Heart right ventricle (tissue), 16 donors: ENCODE measurements around the gene LRP1B. TPM values are rescaled to one million over a fixed set of nuclear protein-coding genes. Genes with fewer than 3 reads are reported as not detected.

Source experiments
- ATAC-seq, 8 donors: fragments of 200-7000 bp; cut with Tn5 transposase; one replicate each; pipeline ENCODE4 v1.9.1; 2020; ENCODE audit warnings: mild to moderate bottlenecking in 8 of 8, moderate library complexity in 8 of 8, moderate number of reproducible peaks in 1 of 8
- DNase-seq, 2 donors: peaks; one replicate each; pipeline ENCODE4 v3.0.0-alpha.2; 2020
- H3K27ac ChIP-seq, 10 donors: fragments of 200-600 bp; sonication (generic) in 2 of 10; one replicate each; pipeline versions ENCODE4 v1.5.0 to v1.8.0; 2020 to 2022; ENCODE audit warnings: mild to moderate bottlenecking in 3 of 10
- H3K27me3 ChIP-seq, 7 donors: fragments of 200-600 bp; one replicate each; pipeline ENCODE4 v1.8.0; 2021 to 2022; ENCODE audit warnings: mild to moderate bottlenecking in 2 of 7
- H3K36me3 ChIP-seq, 9 donors: fragments of 200-600 bp; sonication (generic) in 1 of 9; one replicate each; pipeline versions ENCODE4 v1.5.0 to v1.8.0; 2020 to 2022; ENCODE audit warnings: mild to moderate bottlenecking in 2 of 9
- H3K4me1 ChIP-seq, 9 donors: fragments of 200-600 bp; sonication (generic) in 1 of 9; one replicate each; pipeline versions ENCODE4 v1.5.0 to v1.8.0; 2020 to 2022; ENCODE audit warnings: mild to moderate bottlenecking in 4 of 9
- H3K4me3 ChIP-seq, 10 donors: fragments of 200-600 bp; sonication (generic) in 2 of 10; one replicate each; pipeline versions ENCODE4 v1.5.0 to v1.8.0; 2020 to 2022; ENCODE audit warnings: mild to moderate bottlenecking in 7 of 10, moderate library complexity in 2 of 10
- H3K9me3 ChIP-seq, 11 donors: fragments of 200-600 bp in 10 of 11; sonication (generic) in 2 of 11; one replicate each; pipeline versions ENCODE4 v1.5.0 to v1.8.0; 2013 to 2022; ENCODE audit warnings: mild to moderate bottlenecking in 2 of 11, control low read depth in 1 of 11, moderate library complexity in 1 of 11
- CTCF ChIP-seq, 9 donors: fragments of 200-600 bp; sonication (generic) in 2 of 9; IDR thresholded peaks; one replicate each; pipeline versions ENCODE4 v1.5.0 to v1.8.0; 2021 to 2022; ENCODE audit warnings: antibody characterized with exemption in 9 of 9, mild to moderate bottlenecking in 5 of 9, moderate library complexity in 1 of 9
- WGBS, 2 donors: extraction: QIAGEN DNeasy Blood & Tissue Kit; methylation state at CpG; one replicate each; pipeline ENCODE4 v1.1.7; 2013; ENCODE audit warnings: inconsistent platforms in 1 of 2; 5-methylcytosine and 5-hydroxymethylcytosine counted together
- intact Hi-C, 10 donors: fragments of 100-400 bp; cut with DNase I; formaldehyde crosslinking; loops; one replicate each; pipeline versions ENCODE4 v1.11.1 to v1.14.2; 2022
- polyA plus RNA-seq, 2 donors: library from polyadenylated mRNA; stranded (reverse); fragments of 200-250 nt; gene quantifications; one replicate each; pipeline ENCODE4 v1.2.3, GENCODE V29; 2013
- total RNA-seq, 10 donors: library from RNA; stranded (reverse); fragmentation: NEBNext Ultra II Directional in 3 of 10; extraction: Animal tissue kit (Norgen Biotek cat#: 25700) in 3 of 10; gene quantifications; one replicate each; pipeline versions ENCODE4 v1.2.1 to v1.2.4, GENCODE V29; 2021 to 2023
- donor health status: Arrhythmogenic right ventricular cardiomyopathy.
- donor health status: ischemic (EF 13 %, LVEDD 7.1; RV severe dilation, severe dysfunction).
- donor health status: healthy with polysubstance abuse.
- donor health status: DM: no; HTN: yes; CAD: no.
- donor health status: DM: no; HTN: no; CAD: no.
- donor health status: ischemic (EF 25% LVEDD 6.9; RV normal size, moderate dysfunction).
- donor health status: ischemic (EF 25% LVEDD 5.7; RV mildly dilated, moderate dysfunction).
- donor health status: healthy.
- donor health status: DM: yes; HTN: yes; CAD: no.
- donor health status: Ischemic cardiomyopathy.
- donor health status: ischemic (EF 35%, LVEDD 5.7; RV mildly dilated, moderate dysfunction).
- donor health status: nonischemic (EF 11% LVEDD 7.7; RV severe dilation, severe dysfunction).
- donor health status: DM: yes; HTN: yes; CAD: no.
- donor health status: PGD.
- donor health status: ischemic (EF 29% LVEDD 5.4; RV normal size, mild dysfunction).
- donor health status: nonischemic (EF 23%, LVEDD 6.1; RV moderate dilation, normal function).

The LRP1B gene
- total and polyA plus RNA-seq, 12 donors = 0.02 to 0.27 (median 0.14) TPM; not detected in 1

DNA sequence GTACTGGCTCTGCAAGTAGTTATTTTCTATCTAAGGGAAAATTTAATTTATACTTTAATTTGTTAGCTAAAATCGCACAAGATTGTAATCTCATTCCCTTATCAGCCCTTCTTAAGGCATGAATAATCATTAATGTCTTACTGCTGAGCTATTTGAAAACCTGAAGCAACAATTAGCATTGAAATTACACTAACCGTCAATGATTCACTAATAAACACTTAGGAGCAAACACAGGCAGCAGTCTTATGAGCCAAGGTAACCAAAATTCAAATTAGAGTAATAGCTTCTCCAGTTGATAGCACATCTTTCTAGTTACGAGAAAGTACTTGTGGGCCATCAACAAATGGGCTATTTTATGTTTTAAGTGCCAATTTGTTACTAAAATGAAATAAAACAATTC lies 1289.7 kb downstream of the LRP1B start:
- ATAC-seq (no peak), DNase-seq (no peak)
- no peaks in the 10 kb centered on the region for H3K27me3 ChIP-seq
- intact Hi-C loops = no loop called here
- H3K4me1 ChIP-seq = no peaks in the 10 kb centered on the region
- 55 to 57% methylated on average over 3 of the region's 3 CpGs for WGBS, 2 donors
- H3K27ac ChIP-seq = no peak overlapping the region
- H3K4me3 ChIP-seq = no peak overlapping the region
- no peak for TF ChIP-seq CTCF (IDR thresholded peaks at IDR 0.05)
- no peaks in the 10 kb centered on the region for H3K36me3 ChIP-seq
- peaks cover 0 to 4% (median 0%) of the 10 kb centered on the region in 11 donors for H3K9me3 ChIP-seq

DNA sequence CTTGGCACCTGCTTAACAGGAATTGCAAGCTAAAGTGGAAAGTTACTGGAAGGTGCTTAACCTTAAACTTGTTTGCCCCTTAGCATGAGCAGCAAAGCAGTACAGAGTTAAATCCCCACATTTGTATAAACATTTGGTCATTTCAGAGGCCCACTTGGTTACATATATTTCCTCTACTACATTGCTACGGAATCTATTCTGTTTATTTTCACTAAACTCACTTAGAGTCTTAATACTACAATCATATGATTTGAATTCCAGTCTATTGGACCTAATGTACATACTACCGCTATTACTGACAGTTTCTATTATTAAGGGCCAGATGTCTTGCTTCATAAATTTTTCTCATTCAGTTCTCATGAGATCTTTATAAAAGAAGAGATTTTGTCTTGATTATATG lies 1294.0 kb downstream of the LRP1B start:
- intact Hi-C loops = no loop called here
- H3K4me3 ChIP-seq = no peak overlapping the region
- H3K36me3 ChIP-seq = no peaks in the 10 kb centered on the region
- no peaks in the 10 kb centered on the region for H3K4me1 ChIP-seq
- TF ChIP-seq CTCF (IDR thresholded peaks at IDR 0.05) = no peak
- peaks cover 0 to 21% (median 0%) of the 10 kb centered on the region in 11 donors for H3K9me3 ChIP-seq
- WGBS, 2 donors = 82 to 84% methylated on average over 2 of the region's 2 CpGs
- DNase-seq (no peak), ATAC-seq (no peak)
- H3K27ac ChIP-seq = no peak overlapping the region
- no peaks in the 10 kb centered on the region for H3K27me3 ChIP-seq

GRCh38 chr2:140835079-140835478 lies 1295.7 kb downstream of the LRP1B start:
- Histone ChIP-seq H3K9me3 (peaks cover 0 to 32% (median 0%) of the 10 kb centered on the region in 11 donors), H3K27me3 (no peaks in the 10 kb centered on the region), H3K4me1 (no peaks in the 10 kb centered on the region), H3K27ac (no peak overlapping the region), H3K36me3 (no peaks in the 10 kb centered on the region), H3K4me3 (no peak overlapping the region)
- intact Hi-C loops = no loop called here
- TF ChIP-seq CTCF (IDR thresholded peaks at IDR 0.05) = no peak
- no peak for DNase-seq
- WGBS, 2 donors = 56 to 62% methylated on average over 7 of the region's 7 CpGs
- no peak for ATAC-seq

- no peak for ATAC-seq
- DNase-seq = no peak
- 29 to 34% methylated on average over 3 of the region's 3 CpGs for WGBS, 2 donors
Observed at GRCh38 chr2:140814141-140814540, 1316.7 kb downstream of the LRP1B start.

More at GRCh38 chr2:140814141-140814540, 1316.7 kb downstream of the LRP1B start:
- intact Hi-C loops = no loop called here
- Histone ChIP-seq H3K4me1 (no peaks in the 10 kb centered on the region), H3K36me3 (no peaks in the 10 kb centered on the region), H3K27ac (no peak overlapping the region), H3K4me3 (no peak overlapping the region), H3K27me3 (no peaks in the 10 kb centered on the region), H3K9me3 (peaks cover 0 to 4% (median 0%) of the 10 kb centered on the region in 11 donors)
- TF ChIP-seq CTCF (IDR thresholded peaks at IDR 0.05) = no peak
